Measurements from ENCODE around the gene RABEP1. TPM values are rescaled to one million over a fixed set of nuclear protein-coding genes. Genes with fewer than 3 reads are reported as not detected.
"Not testable (repeated sequence)": the region's sequence is repeated elsewhere in the genome, so short reads cannot be mapped to it uniquely, and the experiment has no call there.

The RABEP1 gene
- total RNA-seq, 2 donors from 2014 or later, result 42.8 to 77.0 TPM

DNA sequence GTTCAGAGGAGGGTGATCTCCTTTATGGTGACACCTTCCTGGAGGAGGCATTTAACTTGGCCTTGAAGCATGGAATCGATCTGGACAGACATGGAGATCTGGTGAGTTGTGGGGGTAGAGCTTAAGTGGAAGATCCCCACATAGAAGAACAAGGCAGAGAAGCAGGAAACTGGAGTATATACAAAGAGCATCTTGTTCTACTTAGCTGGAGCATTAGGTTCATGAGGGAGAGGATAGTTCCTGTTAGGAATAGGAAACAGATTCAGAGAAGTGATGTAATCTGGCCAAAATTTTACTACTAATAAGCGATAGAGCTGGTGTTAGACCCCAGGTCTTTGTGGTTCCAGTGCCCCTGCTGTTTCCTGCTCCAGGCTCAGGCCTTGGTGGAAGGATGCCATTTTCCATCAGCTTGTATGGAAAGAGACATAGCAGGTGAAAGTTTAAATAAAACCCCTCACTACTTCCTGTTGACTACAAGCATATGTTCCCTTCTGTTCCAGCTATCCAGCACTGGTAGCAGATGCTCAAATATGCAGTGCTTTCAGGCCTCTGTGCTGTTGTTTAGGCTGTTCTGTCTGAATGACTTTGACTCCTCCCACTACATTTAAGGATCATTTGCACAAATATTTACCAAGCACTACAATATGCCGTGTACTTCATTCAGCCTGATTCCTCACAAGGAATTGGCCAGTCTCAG, 147.3 kb downstream of the RABEP1 start:
- Mint-ChIP-seq H3K27me3 (no peaks in the 10 kb centered on the region), H3K4me3 (no peak overlapping the region), H3K9me3 (no peaks in the 10 kb centered on the region), H3K27ac (peak overlapping the region in 1 of 2 donors; percentile 10), H3K4me1 (ENCODE audit: low read depth in 2 of 2) (peaks cover 7 to 8% of the 10 kb centered on the region in 2 donors), H3K36me3 (peaks cover 26% of the 10 kb centered on the region)
- DNase-seq (ENCODE audit: low spot score) (no peak), ATAC-seq (no peak)

GRCh38 chr17:5430413-5430999, 148.4 kb downstream of the RABEP1 start:
- H3K27me3 Mint-ChIP-seq, result no peaks in the 10 kb centered on the region
- H3K36me3 Mint-ChIP-seq, result peaks cover 26% of the 10 kb centered on the region
- DNase-seq (ENCODE audit: low spot score) (no peak), ATAC-seq (no peak)
- H3K4me1 Mint-ChIP-seq (ENCODE audit: low read depth in 2 of 2), result peaks cover 11 to 13% of the 10 kb centered on the region in 2 donors
- H3K27ac Mint-ChIP-seq, result peak overlapping the region; percentile 10 to 57
- no peaks in the 10 kb centered on the region for H3K9me3 Mint-ChIP-seq
- H3K4me3 Mint-ChIP-seq, result no peak overlapping the region

GRCh38 chr17:5431234-5431633, 149.2 kb downstream of the RABEP1 start:
- ATAC-seq; H3K4me3 Mint-ChIP-seq; H3K27me3 Mint-ChIP-seq; DNase-seq (ENCODE audit: low spot score); H3K9me3 Mint-ChIP-seq: not testable (repeated sequence)
- Mint-ChIP-seq H3K36me3 (peaks cover 30% of the 10 kb centered on the region), H3K27ac (peak overlapping the region; percentile 10 to 57), H3K4me1 (ENCODE audit: low read depth in 2 of 2) (peaks cover 11 to 16% of the 10 kb centered on the region in 2 donors)

DNA sequence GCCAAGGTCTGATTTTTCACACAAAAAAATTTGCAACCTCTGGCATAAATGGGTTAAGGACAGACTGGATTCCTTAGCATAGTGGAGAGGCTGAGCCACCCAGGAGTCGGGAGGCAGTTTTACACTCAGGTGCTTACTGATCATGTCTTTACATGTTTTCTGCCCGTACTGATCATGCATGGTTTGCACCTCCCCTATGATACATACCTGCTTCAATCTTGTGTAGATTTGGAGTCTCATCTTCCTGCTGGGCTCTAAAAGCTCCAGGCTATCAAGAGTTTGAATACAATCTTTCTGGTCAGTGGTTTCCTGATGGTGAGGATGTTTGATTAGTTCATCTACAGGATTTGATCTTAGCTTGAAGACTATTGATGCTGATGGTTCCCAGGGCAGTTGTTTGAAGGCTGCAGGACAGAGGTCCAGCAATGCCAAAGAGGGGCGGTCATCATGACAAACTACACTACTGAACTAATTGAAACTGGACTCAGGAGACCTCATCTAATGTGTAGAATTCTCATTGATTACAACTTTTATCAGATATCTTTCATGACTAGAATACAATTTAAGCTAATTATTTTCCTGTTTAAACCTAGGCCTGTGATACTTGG, 150.0 kb downstream of the RABEP1 start:
- no peak for DNase-seq (ENCODE audit: low spot score)
- no peak overlapping the region for H3K4me3 Mint-ChIP-seq
- H3K27ac Mint-ChIP-seq, result no peak overlapping the region
- H3K27me3 Mint-ChIP-seq, result no peaks in the 10 kb centered on the region
- peaks cover 14 to 21% of the 10 kb centered on the region in 2 donors for H3K4me1 Mint-ChIP-seq (ENCODE audit: low read depth in 2 of 2)
- no peak for ATAC-seq
- H3K9me3 Mint-ChIP-seq, result no peaks in the 10 kb centered on the region
- peaks cover 32% of the 10 kb centered on the region for H3K36me3 Mint-ChIP-seq

- DNase-seq (ENCODE audit: low spot score), result no peak
- H3K4me3 Mint-ChIP-seq, result peak overlapping the region; percentile 38
- peaks cover 33 to 42% of the 10 kb centered on the region in 2 donors for H3K4me1 Mint-ChIP-seq (ENCODE audit: low read depth in 2 of 2)
- ATAC-seq, result no peak
- peaks cover 29% of the 10 kb centered on the region for H3K36me3 Mint-ChIP-seq
- H3K27ac Mint-ChIP-seq, result peak overlapping the region in 1 of 2 donors; percentile 44
- H3K9me3 Mint-ChIP-seq, result no peaks in the 10 kb centered on the region
- H3K27me3 Mint-ChIP-seq, result no peaks in the 10 kb centered on the region
These were observed 152.9 kb downstream of the RABEP1 start for GRCh38 chr17:5434984-5435383.

Other genes with a start within 250 kb of the RABEP1 start
- not detected for gene SLC52A1, start 246.9 kb upstream of the RABEP1 start, total RNA-seq
- 1 to 10 TPM; 2.0 to 4.9 TPM for gene ZFP3, start 203.8 kb upstream of the RABEP1 start, total RNA-seq
- 10 to 100 TPM; 14.0 to 15.1 TPM for gene ZNF232, start 170.4 kb upstream of the RABEP1 start, total RNA-seq
- under 1 TPM; 0.06 to 0.21 TPM for gene USP6, start 166.3 kb upstream of the RABEP1 start, total RNA-seq
- gene ZNF594, start 90.4 kb upstream of the RABEP1 start, total RNA-seq, result 10 to 100 TPM in 1 of 2 donors, 1 to 10 TPM in 1; 9.8 to 19.7 TPM
- gene SCIMP, start 47.4 kb upstream of the RABEP1 start, total RNA-seq, result under 1 TPM in 1 of 2 donors, not detected in 1; 0.17 TPM
- 100 to 1,000 TPM in 1 of 2 donors, 10 to 100 TPM in 1; 82.1 to 118 TPM for gene NUP88, start 137.4 kb downstream of the RABEP1 start, total RNA-seq
- gene RPAIN, start 137.9 kb downstream of the RABEP1 start, total RNA-seq, result 10 to 100 TPM; 54.1 to 64.7 TPM
- 100 to 1,000 TPM; 173 to 271 TPM for gene C1QBP, start 156.9 kb downstream of the RABEP1 start, total RNA-seq
- 10 to 100 TPM; 26.5 to 57.0 TPM for gene DHX33, start 186.7 kb downstream of the RABEP1 start, total RNA-seq
- gene DERL2, start 203.9 kb downstream of the RABEP1 start, total RNA-seq, result 100 to 1,000 TPM; 102 to 128 TPM
- gene MIS12, start 204.3 kb downstream of the RABEP1 start, total RNA-seq, result 10 to 100 TPM; 40.7 to 40.9 TPM